Gastroesophageal sphincter (tissue), 4 donors: ENCODE measurements around the gene KCNB1. TPM values are rescaled to one million over a fixed set of nuclear protein-coding genes. Genes with fewer than 3 reads are reported as not detected.

Experiments used
- ATAC-seq: fragments of 150-250 bp; one replicate; pipeline ENCODE4 v1.9.1; 2016; ENCODE audit warnings: mild to moderate bottlenecking, moderate library complexity
- H3K27ac ChIP-seq, 4 donors: fragments of 200-600 bp; sonication (generic) in 3 of 4; 1 replicate in 3 of 4; 2 replicates in 1 of 4; pipeline ENCODE4 v1.5.1; 2016 to 2019
- H3K27me3 ChIP-seq: fragments of 200-600 bp; sonication (generic); one replicate; pipeline ENCODE4 v1.5.1; 2019
- H3K36me3 ChIP-seq, 2 donors: fragments of 200-600 bp; sonication (generic); one replicate each; pipeline ENCODE4 v1.5.1; 2019; ENCODE audit warnings: control low read depth in 1 of 2
- H3K4me1 ChIP-seq, 3 donors: fragments of 200-600 bp; sonication (generic); 1 replicate in 2 of 3; 2 replicates in 1 of 3; pipeline ENCODE4 v1.5.1; 2016 to 2019; ENCODE audit warnings: control low read depth in 2 of 3
- H3K4me3 ChIP-seq, 2 donors: fragments of 200-600 bp; sonication (generic); one replicate each; pipeline ENCODE4 v1.5.1; 2019; ENCODE audit warnings: mild to moderate bottlenecking in 1 of 2, moderate library complexity in 1 of 2
- H3K9me3 ChIP-seq, 3 donors: fragments of 200-600 bp; sonication (generic); one replicate each; pipeline ENCODE4 v1.5.1; 2017 to 2019; ENCODE audit warnings: control low read depth in 2 of 3
- EP300 ChIP-seq: sonication (generic); formaldehyde crosslinking; IDR thresholded peaks from one replicate; pipeline ENCODE4 v1.6.1; 2017; ENCODE audit warnings: antibody characterized with exemption, mild to moderate bottlenecking
- POLR2A ChIP-seq, 2 donors: fragments of 450-650 bp; IDR thresholded peaks; one replicate each; pipeline ENCODE4 v1.6.1; 2017; ENCODE audit warnings: antibody characterized with exemption in 2 of 2, mild to moderate bottlenecking in 2 of 2, moderate library complexity in 1 of 2
- POLR2AphosphoS5 ChIP-seq: sonication (generic); formaldehyde crosslinking; IDR thresholded peaks from one replicate; pipeline ENCODE4 v1.6.1; 2017; ENCODE audit warnings: antibody characterized with exemption
- WGBS, 2 donors: methylation state at CpG; one replicate each; pipeline ENCODE4 v1.1.5; 2018; ENCODE audit warnings: low coverage in 1 of 2; 5-methylcytosine and 5-hydroxymethylcytosine counted together
- total RNA-seq, 4 donors: library from RNA; depleted of rRNA; stranded (reverse); fragments of >200 nt; gene quantifications; one replicate each; pipeline ENCODE4 v1.1.0, GENCODE V29; 2016
- TF ChIP-seq, protein P1 (sequence below), 4 experiments: fragments of 200-600 bp in 2 of 4; fragments of 450-650 bp in 2 of 4; sonication (generic) in 1 of 4; IDR thresholded peaks; one replicate each; pipeline ENCODE4 v1.5.1; 2017 to 2019; ENCODE audit warnings: antibody characterized with exemption in 4 of 4, mild to moderate bottlenecking in 2 of 4, moderate library complexity in 2 of 4

Gene KCNB1
- total RNA-seq, 4 donors from 2014 or later = 26.3 to 44.1 (median 38.0) TPM

DNA sequence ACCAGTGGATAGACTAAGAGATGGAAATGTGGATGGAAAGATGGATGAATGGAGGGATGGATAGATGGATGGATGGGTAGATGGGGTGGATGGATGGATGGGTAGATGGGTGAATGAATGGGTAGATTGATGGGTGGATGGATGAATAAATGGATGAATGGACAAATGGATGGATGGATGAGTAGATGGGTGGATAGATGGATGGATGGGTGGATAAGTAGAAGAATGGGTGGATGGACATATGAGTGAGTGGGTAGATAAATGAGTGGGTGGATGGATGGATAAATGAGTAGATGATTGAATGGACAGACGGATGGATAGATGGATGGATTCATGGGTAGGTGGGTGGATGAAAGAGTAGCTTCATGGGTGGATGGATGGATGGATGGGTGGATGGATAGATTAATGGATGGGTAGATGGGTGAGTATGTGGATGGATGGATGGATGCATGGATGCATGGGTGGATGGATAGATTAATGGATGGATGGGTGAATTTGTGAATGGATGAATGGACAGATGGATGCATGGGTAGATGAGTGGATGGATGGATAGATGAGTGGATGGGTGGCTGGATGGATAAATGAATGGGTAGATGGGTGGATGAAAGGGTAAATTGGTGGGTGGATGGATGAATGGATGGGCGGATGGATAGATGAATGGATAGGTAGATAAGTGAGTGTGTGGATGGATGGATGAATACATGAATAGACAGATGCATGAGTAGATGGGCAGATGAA is 29.5 kb upstream of the KCNB1 start:
- no peak for ATAC-seq
- 87 to 93% methylated on average over 2 of the region's 2 CpGs for WGBS, 2 donors
- Histone ChIP-seq H3K27ac (peak overlapping the region in 3 of 4 donors; percentile 64 to 82 (median 81)), H3K9me3 (no peaks in the 10 kb centered on the region), H3K36me3 (peaks cover 0 to 36% of the 10 kb centered on the region in 2 donors), H3K27me3 (no peaks in the 10 kb centered on the region), H3K4me1 (peaks cover 2 to 46% (median 6%) of the 10 kb centered on the region in 3 donors), H3K4me3 (no peak overlapping the region)
- no peak for TF ChIP-seq POLR2AphosphoS5
- TF ChIP-seq EP300 = no peak
- no peak for TF ChIP-seq POLR2A (IDR thresholded peaks at IDR 0.05)
- TF ChIP-seq, protein P1, sequence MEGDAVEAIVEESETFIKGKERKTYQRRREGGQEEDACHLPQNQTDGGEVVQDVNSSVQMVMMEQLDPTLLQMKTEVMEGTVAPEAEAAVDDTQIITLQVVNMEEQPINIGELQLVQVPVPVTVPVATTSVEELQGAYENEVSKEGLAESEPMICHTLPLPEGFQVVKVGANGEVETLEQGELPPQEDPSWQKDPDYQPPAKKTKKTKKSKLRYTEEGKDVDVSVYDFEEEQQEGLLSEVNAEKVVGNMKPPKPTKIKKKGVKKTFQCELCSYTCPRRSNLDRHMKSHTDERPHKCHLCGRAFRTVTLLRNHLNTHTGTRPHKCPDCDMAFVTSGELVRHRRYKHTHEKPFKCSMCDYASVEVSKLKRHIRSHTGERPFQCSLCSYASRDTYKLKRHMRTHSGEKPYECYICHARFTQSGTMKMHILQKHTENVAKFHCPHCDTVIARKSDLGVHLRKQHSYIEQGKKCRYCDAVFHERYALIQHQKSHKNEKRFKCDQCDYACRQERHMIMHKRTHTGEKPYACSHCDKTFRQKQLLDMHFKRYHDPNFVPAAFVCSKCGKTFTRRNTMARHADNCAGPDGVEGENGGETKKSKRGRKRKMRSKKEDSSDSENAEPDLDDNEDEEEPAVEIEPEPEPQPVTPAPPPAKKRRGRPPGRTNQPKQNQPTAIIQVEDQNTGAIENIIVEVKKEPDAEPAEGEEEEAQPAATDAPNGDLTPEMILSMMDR (IDR thresholded peaks at IDR 0.05) = no peak

DNA sequence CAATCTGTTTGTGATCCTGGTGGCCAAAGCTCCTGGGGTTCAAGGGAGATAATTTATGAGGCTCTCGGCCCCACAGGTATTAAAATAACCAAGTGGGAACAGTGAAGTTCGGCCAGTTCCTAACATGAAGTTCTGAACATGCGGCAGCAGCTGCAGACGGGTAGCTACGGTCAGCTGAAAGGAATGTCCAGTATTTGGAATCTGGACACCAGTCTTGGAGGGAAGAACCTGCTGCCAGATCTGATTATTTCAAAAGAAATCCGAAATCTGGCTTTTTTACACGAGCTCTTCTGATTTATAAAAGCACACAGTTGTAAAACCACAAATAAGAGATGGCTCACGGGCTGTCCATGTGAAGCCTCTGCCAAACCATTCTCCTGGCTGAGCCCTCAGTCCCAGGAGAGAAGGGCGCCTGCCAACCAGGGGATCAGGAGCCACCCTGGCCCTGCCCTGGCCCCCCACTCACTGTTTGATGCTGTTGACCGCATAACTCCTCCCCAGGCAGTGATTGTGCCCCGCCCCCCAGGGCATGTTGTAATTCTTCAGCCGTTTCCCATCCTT is 28.2 kb upstream of the KCNB1 start:
- Histone ChIP-seq H3K27me3 (no peaks in the 10 kb centered on the region), H3K9me3 (no peaks in the 10 kb centered on the region), H3K36me3 (peaks cover 0 to 39% of the 10 kb centered on the region in 2 donors), H3K27ac (peak overlapping the region; percentile 36 to 85 (median 82)), H3K4me3 (no peak overlapping the region), H3K4me1 (peaks cover 2 to 49% (median 6%) of the 10 kb centered on the region in 3 donors)
- WGBS, 2 donors = 36 to 52% methylated on average over 7 to 11 of the region's 12 CpGs
- ATAC-seq = peak; percentile 87
- TF ChIP-seq POLR2AphosphoS5 = peak; percentile 61
- TF ChIP-seq, protein P1 (IDR thresholded peaks at IDR 0.05) = no peak

DNA sequence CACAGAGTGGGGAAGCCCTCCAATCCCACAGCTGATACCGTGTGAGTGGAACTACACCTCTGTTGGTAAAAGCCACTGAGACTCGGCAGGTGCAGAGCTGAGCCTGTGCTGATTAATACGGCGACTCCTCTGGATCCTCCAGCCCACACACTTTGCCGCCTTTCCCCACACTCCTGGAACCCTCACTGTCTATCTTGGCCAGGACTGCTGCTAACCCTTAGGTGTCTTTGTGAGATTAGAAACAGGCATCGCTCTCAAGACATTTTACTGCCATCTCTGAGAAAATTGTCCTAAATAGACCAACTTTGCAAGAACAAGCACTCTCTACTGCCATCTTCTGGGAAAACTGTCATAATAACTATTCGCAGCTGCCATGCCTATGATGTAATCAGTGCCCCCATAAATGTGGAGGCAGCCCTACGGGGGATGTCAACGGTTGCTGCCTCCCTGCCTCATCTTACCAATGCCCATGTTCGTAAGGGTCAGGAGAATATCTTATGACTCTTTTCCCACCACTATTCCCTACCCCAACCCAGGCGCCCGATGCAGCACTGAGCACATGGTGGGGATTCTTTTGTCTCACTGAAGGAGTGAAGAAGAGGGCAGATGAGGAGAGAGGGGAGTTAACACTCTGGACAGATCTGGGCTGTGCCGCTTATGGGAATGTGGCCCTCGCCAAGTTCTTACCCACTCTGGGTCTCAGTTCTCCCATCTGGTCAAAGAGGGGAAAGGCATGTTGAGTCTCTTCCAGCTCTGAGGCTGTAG is 26.1 kb upstream of the KCNB1 start:
- WGBS, 2 donors = 20 to 43% methylated on average over 5 to 14 of the region's 14 CpGs
- peaks cover 0 to 24% of the 10 kb centered on the region in 2 donors for H3K36me3 ChIP-seq
- H3K9me3 ChIP-seq = no peaks in the 10 kb centered on the region
- no peaks in the 10 kb centered on the region for H3K27me3 ChIP-seq
- H3K4me3 ChIP-seq = no peak overlapping the region
- peaks cover 2 to 52% (median 6%) of the 10 kb centered on the region in 3 donors for H3K4me1 ChIP-seq
- ATAC-seq = no peak
- peak overlapping the region in 3 of 4 donors; percentile 56 to 82 (median 65) for H3K27ac ChIP-seq
- TF ChIP-seq POLR2AphosphoS5 = peak; percentile 35
- TF ChIP-seq, protein P1 (IDR thresholded peaks at IDR 0.05) = peak in 3 of 4 experiments; percentile 62 to 68 (median 66)
- no peak for TF ChIP-seq POLR2A (IDR thresholded peaks at IDR 0.05)

DNA sequence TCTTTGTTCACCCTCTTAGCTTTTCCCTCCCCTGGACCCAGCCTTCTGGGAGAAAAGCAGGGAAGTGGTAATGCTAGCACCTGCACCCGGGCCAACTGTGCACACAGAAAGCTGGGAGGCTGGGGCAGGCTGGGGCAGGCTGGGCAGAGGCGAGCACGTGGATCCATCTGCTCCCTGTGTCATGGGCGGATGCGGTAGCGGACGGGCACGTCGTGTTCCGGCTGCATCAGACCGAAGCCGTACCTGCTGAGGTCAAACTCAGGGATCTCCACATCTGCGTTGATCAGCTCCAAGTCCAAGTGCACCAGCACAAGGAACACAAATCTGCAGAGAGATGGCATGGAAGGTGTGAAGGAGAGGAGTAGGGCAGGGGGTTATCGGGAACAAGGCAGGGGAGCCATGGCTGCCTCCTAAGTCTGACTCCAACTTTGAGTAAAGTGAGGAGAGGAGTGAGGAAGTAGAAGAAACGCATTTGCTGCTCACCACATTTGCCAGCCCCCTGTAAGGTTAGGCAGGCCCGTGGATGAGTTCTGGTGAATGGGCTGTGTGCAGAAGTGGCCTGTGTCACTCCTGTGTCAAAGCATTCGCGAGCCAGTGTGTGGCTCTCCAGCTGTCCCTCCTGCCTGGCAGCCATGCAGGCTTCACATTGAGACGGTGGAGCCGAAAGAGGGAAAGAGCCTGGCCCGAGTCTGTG is 25.4 kb upstream of the KCNB1 start:
- peaks cover 2 to 52% (median 6%) of the 10 kb centered on the region in 3 donors for H3K4me1 ChIP-seq
- peak overlapping the region in 3 of 4 donors; percentile 56 to 82 (median 65) for H3K27ac ChIP-seq
- 53 to 73% methylated on average over 3 to 7 of the region's 21 CpGs for WGBS, 2 donors
- no peak for ATAC-seq
- no peak for TF ChIP-seq POLR2A (IDR thresholded peaks at IDR 0.05)
- no peak for TF ChIP-seq EP300
- TF ChIP-seq POLR2AphosphoS5 = no peak
- TF ChIP-seq, protein P1 (IDR thresholded peaks at IDR 0.05) = no peak
- H3K36me3 ChIP-seq = peaks cover 0 to 21% of the 10 kb centered on the region in 2 donors
- no peaks in the 10 kb centered on the region for H3K27me3 ChIP-seq
- H3K4me3 ChIP-seq = no peak overlapping the region
- H3K9me3 ChIP-seq = no peaks in the 10 kb centered on the region
